IMR-90 (cell line): ENCODE measurements around the gene TP53TG5. TPM values are rescaled to one million over a fixed set of nuclear protein-coding genes. Genes with fewer than 3 reads are reported as not detected.

ENCODE experiments used
- ATAC-seq: fragments of 200-7000 bp; cut with Tn5 transposase; 2 replicates; pipeline ENCODE4 v1.9.1; 2020; ENCODE audit warnings: low read depth, mild to moderate bottlenecking, moderate library complexity
- BruUV-seq: library from RNA; stranded (reverse); fragments of 400-500 nt; replicated peaks from 2 replicates; lab custom pipeline; 2021; lab: Mats Ljungman, UMichigan
- CTCF ChIA-PET: fragments of 300-600 bp; formaldehyde crosslinking; extraction: SDS; loops from one replicate; lab custom pipeline; 2021; ENCODE audit warnings: antibody characterized with exemption; lab: Yijun Ruan, JAX
- POLR2A ChIA-PET: fragments of 300-600 bp; sonication (Branson Sonifier 250); formaldehyde crosslinking; loops from one replicate; lab custom pipeline; 2022; ENCODE audit warnings: antibody characterized with exemption; ENCODE audit not compliant: unreplicated experiment; lab: Charles Lee
- DNase-seq: peaks from one replicate; pipeline ENCODE4 v3.0.0; 2013
- H2AFZ ChIP-seq: replicated peaks from 2 replicates; pipeline ENCODE3; 2013; ENCODE audit warnings: low read length, mild to moderate bottlenecking; ENCODE audit not compliant: poor library complexity
- H2AK5ac ChIP-seq: 2 replicates; pipeline ENCODE4 v1.6.1; 2013; ENCODE audit warnings: low read depth, low read length, inconsistent platforms
- H2AK9ac ChIP-seq: replicated peaks from 2 replicates; pipeline ENCODE3; 2013; ENCODE audit warnings: mild to moderate bottlenecking, low read depth, low read length, moderate library complexity; ENCODE audit not compliant: poor library complexity
- H2BK120ac ChIP-seq: 2 replicates; pipeline ENCODE4 v1.6.1; 2013; ENCODE audit warnings: low read depth, low read length, inconsistent platforms
- H2BK15ac ChIP-seq: 3 replicates; pipeline ENCODE4 v1.6.1; 2013; ENCODE audit warnings: low read depth, low read length, inconsistent platforms
- H2BK20ac ChIP-seq: 2 replicates; pipeline ENCODE4 v1.6.1; 2013; ENCODE audit warnings: low read depth, mild to moderate bottlenecking, inconsistent platforms, low read length, moderate library complexity
- H2BK5ac ChIP-seq: 2 replicates; pipeline ENCODE4 v1.6.1; 2013; ENCODE audit warnings: mild to moderate bottlenecking, low read depth, low read length, inconsistent platforms; ENCODE audit not compliant: poor library complexity, severe bottlenecking
- H3K14ac ChIP-seq: replicated peaks from 2 replicates; pipeline ENCODE4 v1.6.1; 2013; ENCODE audit warnings: low read depth, low read length, inconsistent platforms
- H3K18ac ChIP-seq: 2 replicates; pipeline ENCODE4 v1.6.1; 2013; ENCODE audit warnings: low read depth, low read length, control low read depth
- H3K23ac ChIP-seq: 2 replicates; pipeline ENCODE4 v1.6.1; 2013; ENCODE audit warnings: low read depth, low read length, inconsistent platforms
- H3K27ac ChIP-seq: 2 replicates; pipeline ENCODE4 v1.5.1; 2013; ENCODE audit warnings: mild to moderate bottlenecking, control low read depth, low read length; ENCODE audit not compliant: insufficient read depth
- H3K27me3 ChIP-seq: 2 replicates; pipeline ENCODE4 v1.6.1; 2013; ENCODE audit warnings: low read length; ENCODE audit not compliant: control insufficient read depth, insufficient read depth
- H3K36me3 ChIP-seq: 2 replicates; pipeline ENCODE4 v1.6.1; 2013; ENCODE audit warnings: low read length, mixed read lengths; ENCODE audit not compliant: control insufficient read depth, insufficient read depth
- H3K4ac ChIP-seq: 2 replicates; pipeline ENCODE4 v1.6.1; 2013; ENCODE audit warnings: low read depth, low read length, inconsistent platforms
- H3K4me1 ChIP-seq: 2 replicates; pipeline ENCODE4 v1.6.1; 2013; ENCODE audit warnings: low read length, mixed read lengths; ENCODE audit not compliant: control insufficient read depth, insufficient read depth
- H3K4me2 ChIP-seq: 2 replicates; pipeline ENCODE4 v1.6.1; 2013; ENCODE audit warnings: low read depth, mild to moderate bottlenecking, control low read depth, low read length, moderate library complexity
- H3K4me3 ChIP-seq: 2 replicates; pipeline ENCODE4 v1.5.1; 2013; ENCODE audit warnings: low read depth, mild to moderate bottlenecking, control low read depth, low read length, moderate library complexity; ENCODE audit not compliant: insufficient read depth
- H3K56ac ChIP-seq: 2 replicates; pipeline ENCODE4 v1.6.1; 2013; ENCODE audit warnings: low read length, inconsistent platforms; ENCODE audit not compliant: insufficient read depth; ENCODE audit errors: extremely low read depth
- H3K79me1 ChIP-seq, 2 experiments: 2 replicates each; pipeline ENCODE4 v1.6.1; 2013; ENCODE audit warnings: low read length in 2 of 2, inconsistent platforms in 1 of 2, low read depth in 1 of 2
- H3K9ac ChIP-seq: 2 replicates; pipeline ENCODE4 v1.6.1; 2013; ENCODE audit warnings: low read depth, low read length, control low read depth
- H3K9me1 ChIP-seq: 2 replicates; pipeline ENCODE4 v1.6.1; 2013; ENCODE audit warnings: low read length, inconsistent platforms; ENCODE audit not compliant: insufficient read depth
- H3K9me3 ChIP-seq: 2 replicates; pipeline ENCODE4 v1.6.1; 2013; ENCODE audit warnings: low read length; ENCODE audit not compliant: control insufficient read depth, insufficient read depth
- H4K20me1 ChIP-seq: 2 replicates; pipeline ENCODE4 v1.6.1; 2013; ENCODE audit warnings: low read length, inconsistent platforms; ENCODE audit not compliant: insufficient read depth
- H4K5ac ChIP-seq: 2 replicates; pipeline ENCODE4 v1.6.1; 2013; ENCODE audit warnings: mild to moderate bottlenecking, low read depth, low read length, control low read depth
- H4K8ac ChIP-seq, 2 experiments: 2 replicates each; pipeline ENCODE4 v1.6.1; 2013; ENCODE audit warnings: low read depth in 2 of 2, low read length in 2 of 2, control low read depth in 1 of 2, inconsistent platforms in 1 of 2
- H4K91ac ChIP-seq: 2 replicates; pipeline ENCODE4 v1.6.1; 2013; ENCODE audit warnings: low read depth, low read length, inconsistent platforms; ENCODE audit not compliant: insufficient read depth
- BHLHE40 ChIP-seq: fragments of 150-350 bp; IDR thresholded peaks from 2 replicates; pipeline ENCODE4 v1.6.1; 2016; ENCODE audit warnings: mild to moderate bottlenecking, low read depth, low read length
- CHD1 ChIP-seq: IDR thresholded peaks from 2 replicates; pipeline ENCODE4 v1.6.1; 2012; ENCODE audit warnings: low read depth, low read length, improper control_type of control experiment
- FOS ChIP-seq: fragments of 150-350 bp; IDR thresholded peaks from 2 replicates; pipeline ENCODE4 v1.6.1; 2016; ENCODE audit warnings: low read depth, low read length
- MAZ ChIP-seq: IDR thresholded peaks from 2 replicates; pipeline ENCODE4 v1.6.1; 2012; ENCODE audit warnings: low read depth, mild to moderate bottlenecking, low read length, improper control_type of control experiment, moderate library complexity, borderline replicate concordance
- RAD21 ChIP-seq: IDR thresholded peaks from 2 replicates; pipeline ENCODE4 v1.6.1; 2012; ENCODE audit warnings: low read length, improper control_type of control experiment
- RCOR1 ChIP-seq: IDR thresholded peaks from 2 replicates; pipeline ENCODE4 v1.6.1; 2012; ENCODE audit warnings: mild to moderate bottlenecking, low read length, improper control_type of control experiment; ENCODE audit not compliant: insufficient replicate concordance
- WGBS, 2 experiments: methylation state at CpG; one replicate each; pipeline versions ENCODE4 v1.1.5 to v1.1.7; 2013; ENCODE audit warnings: missing lambda C conversion rate in 2 of 2; ENCODE audit not compliant: insufficient read length in 1 of 2; ENCODE audit errors: extremely low coverage in 2 of 2; 5-methylcytosine and 5-hydroxymethylcytosine counted together
- dilution Hi-C: fragments of 300-500 bp; cut with HindIII; formaldehyde crosslinking; loops from one replicate; pipeline ENCODE4 v1.14.3; 2018; ENCODE audit warnings: low sequenced_read_pairs; ENCODE audit not compliant: unreplicated experiment
- in situ Hi-C: fragments of 300-500 bp; cut with MboI; formaldehyde crosslinking; loops from 3 replicates; pipeline ENCODE4 v1.14.3; 2019; ENCODE audit warnings: low sequenced_read_pairs, inconsistent platforms, mixed read lengths
- intact Hi-C: fragments of 100-400 bp; cut with micrococcal nuclease; formaldehyde crosslinking; loops from 2 replicates; pipeline ENCODE4 v1.10.0; 2022
- polyA plus RNA-seq, 3 experiments: library from polyadenylated mRNA; depleted of rRNA; stranded (reverse); fragments of >200 nt; gene quantifications; 2 replicates each; pipeline ENCODE4 v1.2.3, GENCODE V29; 2012; ENCODE audit warnings: low replicate concordance in 1 of 3
- total RNA-seq: library from RNA; depleted of rRNA; stranded (reverse); fragments of >200 nt; gene quantifications from 2 replicates; pipeline ENCODE4 v1.2.3, GENCODE V29; 2012

The TP53TG5 gene
- total and polyA plus RNA-seq, 2 of the 4 experiments (the other 2 are of a cell fraction) = not detected

- H3K9ac ChIP-seq = no peak overlapping the region
- H3K27ac ChIP-seq = peak overlapping the region; percentile 31; the same call in 1 of the 2 replicates
- H3K56ac ChIP-seq = no peak overlapping the region
- peaks cover 73% of the 10 kb centered on the region for H3K4me1 ChIP-seq
- peaks cover 48% of the 10 kb centered on the region for H3K9me1 ChIP-seq
- H3K27me3 ChIP-seq = no peaks in the 10 kb centered on the region
- TF ChIP-seq CHD1 = no peak
- no peak for TF ChIP-seq BHLHE40
- TF ChIP-seq FOS = no peak
- TF ChIP-seq RAD21 = no peak
- TF ChIP-seq MAZ = no peak
- TF ChIP-seq RCOR1 = peak; percentile 45
- CTCF ChIA-PET = interaction anchor here (0.6 to 2.5 kb wide), 2 partner anchors 23 to 1502 kb away, joined by 4 to 8 read pairs; partner anchors contain the start of gene SYS1
- peak overlapping the region; percentile 95 for H2BK5ac ChIP-seq
- H3K4me3 ChIP-seq = no peak overlapping the region
- POLR2A ChIA-PET = no interaction called here
- ATAC-seq (no peak), DNase-seq (no peak)
- 0 out of 4 replicates have a peak overlapping the region, but pooled peaks of 1 of the 2 experiments have one; percentile 22 for H4K8ac ChIP-seq
- no peak overlapping the region for H4K5ac ChIP-seq
- peaks cover 45% of the 10 kb centered on the region for H4K20me1 ChIP-seq
- dilution Hi-C loops (no loop called here), intact Hi-C loops (no loop called here), in situ Hi-C loops (loop anchor here (25.0 kb wide), 1 partner anchor 572 kb away; the partner anchor contains the start of gene PLTP)
- H2BK15ac ChIP-seq = no peak overlapping the region
- no peak overlapping the region for H3K18ac ChIP-seq
- no peak overlapping the region for H2AK9ac ChIP-seq
- no peak overlapping the region for H2AFZ ChIP-seq
- WGBS, 2 experiments = no CpG with 5 or more reads among the region's 5 CpGs
- no peak overlapping the region for H2BK20ac ChIP-seq
- H3K23ac ChIP-seq = peak overlapping the region; percentile 19; the same call in 1 of the 2 replicates
- H3K79me1 ChIP-seq = peaks cover 30 to 96% of the 10 kb centered on the region in 2 experiments
- no TSS peak for BruUV-seq
- H3K9me3 ChIP-seq = no peaks in the 10 kb centered on the region
- peak overlapping the region; percentile 50; the same call in 1 of the 2 replicates for H2AK5ac ChIP-seq
- no peak overlapping the region for H3K4me2 ChIP-seq
- no peak overlapping the region for H3K14ac ChIP-seq
- peaks cover 38% of the 10 kb centered on the region for H3K36me3 ChIP-seq
- peak overlapping the region; percentile 8; the same call in 1 of the 2 replicates for H2BK120ac ChIP-seq
- peak overlapping the region; percentile 21; the same call in 1 of the 2 replicates for H4K91ac ChIP-seq
- peak overlapping the region; percentile 42 for H3K4ac ChIP-seq
Observed at GRCh38 chr20:45340236-45340847, 37.8 kb downstream of the TP53TG5 start.
